Neural cell (in vitro differentiated cells): Measurements from ENCODE around the gene PTPN7.

ENCODE experiments used
- CTCF ChIP-seq: fragments of 450-650 bp; IDR thresholded peaks from 2 replicates; pipeline ENCODE4 v1.5.1; 2014; ENCODE audit warnings: antibody characterized with exemption, mild to moderate bottlenecking, moderate library complexity; ENCODE audit not compliant: poor library complexity, severe bottlenecking
- EP300 ChIP-seq: fragments of 450-650 bp; conservative IDR thresholded peaks from 2 replicates; pipeline ENCODE4 v1.6.1; 2014; ENCODE audit warnings: antibody characterized with exemption, mild to moderate bottlenecking, moderate library complexity; ENCODE audit not compliant: poor library complexity, severe bottlenecking
- EZH2 ChIP-seq: fragments of 200-600, 300-800 bp; shearing (Covaris generic), sonication (generic); IDR thresholded peaks from 2 replicates; pipeline ENCODE4 v1.6.1; 2014; ENCODE audit warnings: antibody characterized with exemption, low read length, borderline replicate concordance, mild to moderate bottlenecking; ENCODE audit not compliant: insufficient read depth, poor library complexity, severe bottlenecking
- POLR2AphosphoS5 ChIP-seq: IDR thresholded peaks from 2 replicates; pipeline ENCODE4 v1.6.1; 2012
- SMC3 ChIP-seq: fragments of 450-650 bp; conservative IDR thresholded peaks from 2 replicates; pipeline ENCODE4 v1.6.1; 2014; ENCODE audit warnings: antibody characterized with exemption, mild to moderate bottlenecking, moderate library complexity; ENCODE audit not compliant: poor library complexity
- TAF1 ChIP-seq: IDR thresholded peaks from 2 replicates; pipeline ENCODE4 v1.6.1; 2012; ENCODE audit warnings: low read depth

- TF ChIP-seq CTCF (no peak), EZH2 (no peak), POLR2AphosphoS5 (no peak), EP300 (no peak), TAF1 (no peak), SMC3 (no peak)
These were observed at the start of gene PTPN7 for GRCh38 chr1:202160377-202160940.
